H1 (cell line): Measurements from ENCODE around the gene SLC47A2. TPM values are rescaled to one million over a fixed set of nuclear protein-coding genes. Genes with fewer than 3 reads are reported as not detected.

Experiments
- CTCF ChIA-PET: fragments of 300-600 bp; sonication (Branson Sonifier 250); formaldehyde crosslinking; loops from one replicate; lab custom pipeline; 2021; ENCODE audit not compliant: partially characterized antibody; lab: Charles Lee
- POLR2A ChIA-PET: fragments of 300-600 bp; sonication (Branson Sonifier 250); formaldehyde crosslinking; loops from one replicate; lab custom pipeline; 2021; ENCODE audit warnings: inconsistent platforms; ENCODE audit not compliant: partially characterized antibody; lab: Charles Lee
- DNase-seq, 2 experiments: peaks; one replicate each; pipeline versions ENCODE4 v3.0.0 to v3.0.0-alpha.2; 2010 to 2022; ENCODE audit warnings: low spot score in 2 of 2, low read depth in 1 of 2, mixed read lengths in 1 of 2
- FAIRE-seq: peaks from 2 replicates; lab custom pipeline; 2011; peaks lifted over from hg19 to GRCh38; lab: Jason Lieb, UNC
- H2AFZ ChIP-seq: 2 replicates; pipeline ENCODE4 v1.8.1; 2012; ENCODE audit warnings: low read length, inconsistent platforms
- H2AK5ac ChIP-seq: 2 replicates; pipeline ENCODE4 v1.6.1; 2013; ENCODE audit warnings: low read depth, low read length
- H2BK120ac ChIP-seq: replicated peaks from 2 replicates; pipeline ENCODE3; 2013; ENCODE audit warnings: low read depth, low read length, inconsistent platforms
- H2BK12ac ChIP-seq: 2 replicates; pipeline ENCODE4 v1.6.1; 2013; ENCODE audit warnings: low read depth, low read length
- H2BK15ac ChIP-seq: 2 replicates; pipeline ENCODE4 v1.6.1; 2013; ENCODE audit warnings: low read length
- H2BK20ac ChIP-seq: 2 replicates; pipeline ENCODE4 v1.6.1; 2013; ENCODE audit warnings: low read length
- H2BK5ac ChIP-seq: 2 replicates; pipeline ENCODE4 v1.6.1; 2013; ENCODE audit warnings: low read depth, low read length
- H3K14ac ChIP-seq: 2 replicates; pipeline ENCODE4 v1.6.1; 2013; ENCODE audit warnings: inconsistent platforms; ENCODE audit not compliant: insufficient read length
- H3K18ac ChIP-seq: 2 replicates; pipeline ENCODE4 v1.6.1; 2013; ENCODE audit warnings: low read length; ENCODE audit errors: extremely low read depth
- H3K23ac ChIP-seq: 2 replicates; pipeline ENCODE4 v1.6.1; 2013; ENCODE audit warnings: inconsistent platforms; ENCODE audit not compliant: insufficient read length
- H3K23me2 ChIP-seq: 2 replicates; pipeline ENCODE4 v1.6.1; 2013; ENCODE audit warnings: low read depth, low read length
- H3K27ac ChIP-seq: 2 replicates; pipeline ENCODE4 v1.6.1; 2011; ENCODE audit warnings: low read depth, low read length, inconsistent platforms
- H3K27me3 ChIP-seq, 4 experiments: replicated peaks in 1 of 4; 1 replicate in 1 of 4; 2 replicates in 3 of 4; pipeline versions ENCODE4 v1.6.1 to v1.8.1; 2011 to 2013; ENCODE audit warnings: low read length in 3 of 4, mild to moderate bottlenecking in 3 of 4, inconsistent platforms in 2 of 4, mixed read lengths in 2 of 4, moderate library complexity in 1 of 4; ENCODE audit not compliant: control insufficient read depth in 3 of 4, insufficient read depth in 3 of 4; ENCODE audit errors: extremely low read depth in 1 of 4
- H3K36me3 ChIP-seq, 4 experiments: 2 replicates each; pipeline versions ENCODE4 v1.6.1 to v1.8.1; 2011 to 2013; ENCODE audit warnings: mild to moderate bottlenecking in 4 of 4, low read length in 3 of 4, moderate library complexity in 2 of 4, control low read depth in 1 of 4, inconsistent platforms in 1 of 4; ENCODE audit not compliant: insufficient read depth in 4 of 4, control insufficient read depth in 2 of 4
- H3K4ac ChIP-seq: replicated peaks from 2 replicates; pipeline ENCODE3; 2013; ENCODE audit warnings: low read length, low read depth, mixed read lengths, inconsistent platforms; ENCODE audit not compliant: insufficient read length
- H3K4me1 ChIP-seq, 4 experiments: replicated peaks in 1 of 4; 1 replicate in 1 of 4; 2 replicates in 3 of 4; pipeline versions ENCODE4 v1.6.1 to v1.8.1; 2011 to 2013; ENCODE audit warnings: low read length in 3 of 4, inconsistent platforms in 2 of 4, mixed read lengths in 1 of 4; ENCODE audit not compliant: insufficient read depth in 4 of 4, control insufficient read depth in 3 of 4
- H3K4me2 ChIP-seq, 2 experiments: 2 replicates each; pipeline versions ENCODE4 v1.6.1 to v1.8.1; 2011 to 2013; ENCODE audit warnings: low read depth in 2 of 2, low read length in 2 of 2, control low read depth in 1 of 2, inconsistent platforms in 1 of 2, mild to moderate bottlenecking in 1 of 2; ENCODE audit not compliant: insufficient read depth in 1 of 2
- H3K4me3 ChIP-seq, 4 experiments: fragments of 200-600, 300-600 bp in 1 of 4; sonication (generic), shearing (Covaris generic), sonication (Bioruptor Twin) in 1 of 4; 2 replicates each; pipeline versions ENCODE4 v1.5.1 to v1.8.1; 2011 to 2016; ENCODE audit warnings: low read length in 4 of 4, low read depth in 3 of 4, control low read depth in 2 of 4, inconsistent platforms in 2 of 4, mild to moderate bottlenecking in 2 of 4, mixed read lengths in 1 of 4, moderate library complexity in 1 of 4; ENCODE audit not compliant: insufficient read depth in 2 of 4; ENCODE audit errors: extremely low read depth in 1 of 4
- H3K56ac ChIP-seq: replicated peaks from 2 replicates; pipeline ENCODE3; 2013; ENCODE audit warnings: low read depth, mild to moderate bottlenecking, mixed read lengths, low read length, inconsistent platforms; ENCODE audit not compliant: insufficient read length
- H3K79me1 ChIP-seq: 2 replicates; pipeline ENCODE4 v1.6.1; 2013; ENCODE audit warnings: low read depth, low read length, control low read depth
- H3K79me2 ChIP-seq, 2 experiments: 2 replicates each; pipeline versions ENCODE4 v1.6.1 to v1.8.1; 2012 to 2013; ENCODE audit warnings: low read length in 2 of 2, mild to moderate bottlenecking in 2 of 2, inconsistent platforms in 1 of 2; ENCODE audit not compliant: insufficient read depth in 2 of 2, control insufficient read depth in 1 of 2
- H3K9ac ChIP-seq, 4 experiments: replicated peaks in 1 of 4; 1 replicate in 1 of 4; 2 replicates in 3 of 4; pipeline versions ENCODE4 v1.6.1 to v1.8.1; 2011 to 2013; ENCODE audit warnings: low read depth in 3 of 4, low read length in 3 of 4, control low read depth in 2 of 4, mild to moderate bottlenecking in 2 of 4, moderate library complexity in 2 of 4, inconsistent platforms in 1 of 4; ENCODE audit errors: extremely low read depth in 1 of 4
- H3K9me3 ChIP-seq, 2 experiments: 2 replicates each; pipeline versions ENCODE4 v1.6.1 to v1.8.1; 2012 to 2013; ENCODE audit warnings: mild to moderate bottlenecking in 2 of 2, moderate library complexity in 2 of 2, control low read depth in 1 of 2, inconsistent platforms in 1 of 2, low read depth in 1 of 2, low read length in 1 of 2, mixed read lengths in 1 of 2; ENCODE audit not compliant: insufficient read depth in 2 of 2
- H4K20me1 ChIP-seq, 2 experiments: replicated peaks in 1 of 2; 2 replicates each; pipeline versions ENCODE3 to v1.8.1; 2011 to 2013; ENCODE audit warnings: inconsistent platforms in 2 of 2, low read length in 2 of 2, mild to moderate bottlenecking in 1 of 2; ENCODE audit not compliant: insufficient read depth in 2 of 2, control insufficient read depth in 1 of 2
- H4K5ac ChIP-seq: 2 replicates; pipeline ENCODE4 v1.6.1; 2013; ENCODE audit warnings: low read length, low read depth, mixed read lengths, inconsistent platforms; ENCODE audit not compliant: insufficient read length
- H4K8ac ChIP-seq: 2 replicates; pipeline ENCODE4 v1.8.0; 2013; ENCODE audit warnings: mild to moderate bottlenecking, moderate library complexity, low read length, inconsistent platforms; ENCODE audit not compliant: insufficient read depth; ENCODE audit errors: extremely low read depth
- H4K91ac ChIP-seq: replicated peaks from 2 replicates; pipeline ENCODE3; 2013; ENCODE audit warnings: low read length, mixed read lengths, inconsistent platforms; ENCODE audit not compliant: insufficient read length
- CEBPB ChIP-seq: IDR thresholded peaks from 2 replicates; pipeline ENCODE4 v1.6.1; 2012; ENCODE audit warnings: low read depth, low read length
- PHF8 ChIP-seq: fragments of 200-600 bp; sonication (generic); conservative IDR thresholded peaks from 2 replicates; pipeline ENCODE4 v1.7.1; 2012; ENCODE audit warnings: low read depth, mild to moderate bottlenecking, inconsistent platforms, low read length, moderate library complexity
- WGBS, 2 experiments: shearing (Covaris generic) in 1 of 2; methylation state at CpG; one replicate each; pipeline versions ENCODE4 v1.1.6 to v1.1.7; 2013 to 2015; ENCODE audit warnings: low lambda C conversion rate in 2 of 2, mixed read lengths in 2 of 2, inconsistent platforms in 1 of 2, low coverage in 1 of 2, missing lambda C conversion rate in 1 of 2; ENCODE audit not compliant: insufficient replicate concordance in 2 of 2, insufficient coverage in 1 of 2, insufficient read length in 1 of 2; ENCODE audit errors: extremely low coverage in 1 of 2, missing lambda C conversion rate in 1 of 2; 5-methylcytosine and 5-hydroxymethylcytosine counted together
- polyA plus RNA-seq, 7 experiments: library from polyadenylated mRNA; depleted of rRNA in 3 of 7; stranded (reverse) in 5 of 7; unstranded in 2 of 7; fragments of >200 nt in 5 of 7; fragments of 200-250 nt in 2 of 7; gene quantifications; 1 replicate in 5 of 7; 2 replicates in 1 of 7; 4 replicates in 1 of 7; pipeline versions ENCODE4 v1.2.1 to v1.2.3, GENCODE V29; 2011 to 2013; ENCODE audit warnings: missing spikeins in 2 of 7, mixed read lengths in 2 of 7
- total RNA-seq: library from RNA; stranded (reverse); fragmentation: NEBNext Ultra II Directional; extraction: Animal tissue kit (Norgen Biotek cat#: 25700); gene quantifications from 2 replicates; pipeline ENCODE4 v1.2.1, GENCODE V29; 2021

The SLC47A2 gene
- total and polyA plus RNA-seq, 2 of the 8 experiments (the other 6 are each of a cell fraction or from before 2014, with no cell fraction given): not detected

- no peaks in the 10 kb centered on the region for H3K79me1 ChIP-seq
- peak overlapping the region; percentile 23 to 59 (median 36); a peak in 6 of 8 replicates for H3K4me3 ChIP-seq
- H3K9me3 ChIP-seq: no peaks in the 10 kb centered on the region
- H3K56ac ChIP-seq: no peak overlapping the region
- peaks cover 4% of the 10 kb centered on the region; the same call in 1 of the 2 replicates for H3K23me2 ChIP-seq
- peak overlapping the region; percentile 84; the same call in 1 of the 2 replicates for H2BK12ac ChIP-seq
- peak overlapping the region; percentile 47 for H3K4ac ChIP-seq
- TF ChIP-seq CEBPB (no peak), PHF8 (peak; percentile 28; the same call in 1 of the 2 replicates)
- H2BK15ac ChIP-seq: no peak overlapping the region; the same call in 1 of the 2 replicates
- H3K36me3 ChIP-seq: no peaks in the 10 kb centered on the region
- H3K23ac ChIP-seq: peak overlapping the region; percentile 17
- H2BK20ac ChIP-seq: no peak overlapping the region
- peak overlapping the region in 1 of 4 experiments; percentile 19; a peak in 2 of 7 replicates for H3K9ac ChIP-seq
- H3K14ac ChIP-seq: peak overlapping the region; percentile 98
- peak in 1 of 2 experiments; percentile 69 for DNase-seq
- H4K5ac ChIP-seq: peak overlapping the region; percentile 86
- FAIRE-seq: no peak
- no peaks in the 10 kb centered on the region for H4K20me1 ChIP-seq
- H3K4me2 ChIP-seq: peak overlapping the region; percentile 74 to 87
- H2AFZ ChIP-seq: peak overlapping the region; percentile 94; the same call in 1 of the 2 replicates
- H2BK120ac ChIP-seq: no peak overlapping the region
- H4K8ac ChIP-seq: peak overlapping the region; percentile 90
- H3K27ac ChIP-seq: no peak overlapping the region
- peak overlapping the region; percentile 83; the same call in 1 of the 2 replicates for H2BK5ac ChIP-seq
- peak overlapping the region; percentile 88 for H4K91ac ChIP-seq
- H3K4me1 ChIP-seq: peaks cover 0 to 9% (median 5%) of the 10 kb centered on the region in 4 experiments; a peak in 5 of 7 replicates
- H3K18ac ChIP-seq: peak overlapping the region; percentile 94
- ChIA-PET POLR2A (interaction anchor here (0.9 to 1.1 kb wide), 4 partner anchors 18 to 252 kb away, joined by 3 to 5 read pairs (median 4); partner anchors contain the start of gene ALDH3A2), CTCF (interaction anchor here (0.7 to 5.4 kb wide), 27 partner anchors 9 to 381 kb away, joined by 3 to 44 read pairs (median 4); partner anchors contain the start of genes ALDH3A2, B9D1 and MAPK7)
- no peak overlapping the region for H2AK5ac ChIP-seq
- no peaks in the 10 kb centered on the region for H3K79me2 ChIP-seq
- 52% methylated on average over 4 of the region's 26 CpGs; no CpG with 5 or more reads in 1 of the 2 experiments for WGBS, 2 experiments
- peaks cover 0 to 6% (median 1%) of the 10 kb centered on the region in 4 experiments; a peak in 4 of 7 replicates for H3K27me3 ChIP-seq
Measured at GRCh38 chr17:19744492-19744891, 28.1 kb upstream of the SLC47A2 start.
